NB4 (cell line): Measurements from ENCODE around the gene PHF2.

Experiments used
- CTCF ChIP-seq: IDR thresholded peaks from one replicate; pipeline ENCODE4 v1.5.1; 2012; ENCODE audit warnings: low read depth, low read length
- MAX ChIP-seq: IDR thresholded peaks from 2 replicates; pipeline ENCODE4 v1.6.1; 2011; ENCODE audit warnings: low read depth, low read length
- POLR2A ChIP-seq: IDR thresholded peaks from 2 replicates; pipeline ENCODE4 v1.6.1; 2011; ENCODE audit warnings: mild to moderate bottlenecking; ENCODE audit not compliant: insufficient read length; ENCODE audit errors: extremely low read depth

GRCh38 chr9:93589688-93590087 is 13.3 kb downstream of the PHF2 start:
- TF ChIP-seq CTCF = no peak
- TF ChIP-seq POLR2A = no peak
- TF ChIP-seq MAX = no peak
